ENCODE data around the gene AP5Z1.

AP5Z1 gene

GRCh38 chr7:4764402-4765007 is 10.9 kb upstream of the AP5Z1 start:
- in situ Hi-C loops (cut with MboI; ENCODE audit: low sequenced_read_pairs): loop anchor here (25.0 kb wide), 1 partner anchor 127 kb away; no protein-coding TSS in a partner anchor

DNA sequence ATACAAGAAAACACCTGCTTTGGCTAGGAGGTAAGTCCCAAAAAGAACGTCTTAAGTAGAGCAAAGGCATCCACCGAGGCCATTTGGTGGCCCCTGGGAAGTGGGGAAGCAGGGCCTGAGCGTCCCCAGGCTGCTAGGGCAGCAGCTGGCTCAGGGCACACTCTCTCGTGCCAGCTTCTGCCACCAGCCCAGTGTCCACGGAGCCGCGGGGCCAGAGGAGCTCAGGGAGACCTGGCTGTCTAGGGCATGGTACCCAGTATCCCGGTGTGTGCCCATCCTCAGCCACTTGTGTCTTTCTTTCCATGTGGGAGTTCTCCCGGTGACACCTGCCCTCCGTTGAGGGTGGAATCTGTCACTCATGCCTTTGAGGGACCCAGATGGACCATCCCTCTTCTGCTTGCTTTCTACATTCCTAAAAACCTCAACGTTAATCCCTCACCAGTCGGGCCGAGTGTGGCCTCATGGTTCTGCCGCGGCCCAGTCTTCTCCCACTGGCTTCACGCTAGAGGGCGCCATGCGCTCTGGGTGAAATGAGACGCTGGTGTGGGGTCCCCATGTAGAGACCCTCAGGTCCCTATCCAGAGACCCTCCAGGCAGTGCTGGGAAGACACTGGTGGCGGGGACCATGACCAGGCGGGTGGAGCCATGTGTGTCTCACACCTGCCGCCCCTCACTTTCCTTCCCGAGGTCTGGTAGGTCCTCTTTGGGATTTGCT is 9.5 kb upstream of the AP5Z1 start:
- in situ Hi-C loops (cut with MboI; ENCODE audit: low sequenced_read_pairs): loop anchor here (25.0 kb wide), 1 partner anchor 129 kb away; no protein-coding TSS in a partner anchor

DNA sequence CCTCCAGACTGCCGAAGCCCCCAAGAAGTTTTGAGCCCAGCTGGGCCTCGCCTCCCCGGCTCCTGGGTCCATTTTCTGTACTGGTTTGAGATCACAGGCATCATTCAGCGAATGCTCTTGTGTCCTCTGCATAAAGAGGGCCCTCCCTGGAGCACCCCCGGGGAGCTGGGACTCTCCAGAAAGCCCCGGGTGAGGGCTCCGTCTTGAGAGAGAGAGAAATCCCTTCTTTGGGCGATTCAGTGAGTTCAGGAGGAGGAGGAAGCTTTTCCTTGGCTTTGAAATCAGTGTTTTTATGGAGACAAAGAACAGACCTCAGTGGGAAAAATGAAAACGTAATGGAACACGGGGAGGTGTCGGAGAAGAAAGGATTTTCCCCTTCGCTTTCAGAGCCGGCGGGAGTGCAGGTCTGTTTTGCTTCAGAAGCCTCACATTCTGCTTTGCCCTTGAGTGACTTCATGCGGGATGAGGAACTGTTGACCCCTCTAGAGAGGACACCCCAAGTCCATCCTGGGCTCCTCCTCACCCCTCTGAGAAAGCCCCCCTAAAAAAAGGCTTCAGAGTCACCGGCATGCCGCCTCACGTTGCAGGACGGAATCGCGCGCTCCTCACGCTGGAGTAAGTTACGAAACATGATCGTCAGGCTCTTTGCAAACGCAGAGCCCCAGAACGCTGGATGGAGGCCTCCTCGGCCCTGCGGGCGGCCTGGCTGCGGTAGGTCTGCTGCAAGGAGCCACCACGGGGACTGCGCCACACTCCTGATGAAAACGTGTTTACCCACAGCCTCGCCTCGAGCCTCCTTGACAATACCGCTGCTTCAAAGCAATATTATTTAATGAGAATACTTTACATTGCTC is 8.5 kb upstream of the AP5Z1 start:
- in situ Hi-C loops (cut with MboI; ENCODE audit: low sequenced_read_pairs): loop anchor here (25.0 kb wide), 1 partner anchor 130 kb away; no protein-coding TSS in a partner anchor

DNA sequence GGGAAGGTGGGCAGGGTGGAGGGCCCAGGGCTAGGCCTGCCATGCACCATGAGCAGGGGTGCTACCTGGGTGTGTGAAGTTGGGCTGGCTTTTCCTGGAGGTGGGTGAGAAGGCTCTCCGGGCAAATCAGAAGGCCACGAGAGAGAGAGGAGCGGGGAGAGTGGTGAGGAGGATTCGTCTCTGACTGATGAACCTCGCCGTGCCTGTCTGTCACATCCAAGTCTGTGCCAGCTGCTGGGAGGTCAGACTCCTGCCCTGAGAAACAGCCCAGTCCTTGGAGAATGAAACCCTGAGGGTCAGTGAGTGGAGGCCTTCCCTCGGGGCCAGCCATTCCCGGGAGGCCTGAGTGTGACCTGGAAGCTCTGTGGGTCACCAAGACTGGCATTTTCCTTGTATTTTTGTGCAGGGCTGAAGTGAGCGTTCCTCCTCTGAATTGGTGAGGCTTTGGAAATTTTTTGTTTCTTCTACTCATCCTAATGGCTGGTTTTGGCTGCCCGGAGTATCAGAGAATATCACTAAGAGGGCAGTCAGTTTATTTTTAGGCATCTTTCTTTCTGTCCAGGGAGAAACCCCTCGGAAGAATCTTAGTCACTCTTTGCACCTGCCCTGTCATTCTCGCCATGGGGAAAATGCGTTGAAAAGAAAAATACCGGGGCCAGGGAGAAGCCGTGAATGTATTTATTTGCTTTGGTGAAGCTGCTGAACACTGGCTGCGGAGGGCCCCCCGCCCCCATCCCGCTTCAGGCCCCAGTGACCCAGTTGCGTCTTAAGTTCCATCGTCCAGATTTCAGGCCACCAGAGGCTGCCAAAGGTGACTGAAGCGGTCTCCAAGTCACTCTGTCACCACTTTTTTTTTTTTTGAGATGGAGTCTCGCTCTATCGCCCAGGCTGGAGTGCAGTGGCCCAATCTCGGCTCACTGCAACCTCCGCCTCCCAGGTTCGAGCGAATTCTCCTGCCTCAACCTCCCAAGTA is 6.5 kb upstream of the AP5Z1 start:
- in situ Hi-C loops (cut with MboI; ENCODE audit: low sequenced_read_pairs): loop anchor here (25.0 kb wide), 1 partner anchor 132 kb away; no protein-coding TSS in a partner anchor

DNA sequence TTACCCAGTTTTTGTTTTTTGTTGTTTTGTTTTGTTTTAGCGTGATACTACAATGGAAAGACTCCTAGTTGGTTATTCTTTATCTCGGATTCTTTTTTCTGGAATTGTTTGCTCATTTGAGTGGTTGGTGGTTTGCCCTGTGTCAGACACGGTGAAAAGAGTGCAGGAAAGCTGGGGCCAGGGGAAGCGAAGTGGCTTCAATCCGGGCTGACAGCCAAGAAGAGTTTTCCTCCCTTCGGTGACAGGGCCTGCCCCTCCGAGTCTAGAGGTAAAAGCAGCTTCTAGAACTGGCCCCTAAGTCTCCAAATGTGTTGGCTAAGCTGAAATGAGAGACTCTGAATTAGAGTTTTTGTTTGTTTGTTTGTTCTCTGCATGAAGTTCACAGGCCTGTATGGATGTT is 5.7 kb upstream of the AP5Z1 start:
- in situ Hi-C loops (cut with MboI; ENCODE audit: low sequenced_read_pairs): loop anchor here (25.0 kb wide), 1 partner anchor 132 kb away; no protein-coding TSS in a partner anchor

DNA sequence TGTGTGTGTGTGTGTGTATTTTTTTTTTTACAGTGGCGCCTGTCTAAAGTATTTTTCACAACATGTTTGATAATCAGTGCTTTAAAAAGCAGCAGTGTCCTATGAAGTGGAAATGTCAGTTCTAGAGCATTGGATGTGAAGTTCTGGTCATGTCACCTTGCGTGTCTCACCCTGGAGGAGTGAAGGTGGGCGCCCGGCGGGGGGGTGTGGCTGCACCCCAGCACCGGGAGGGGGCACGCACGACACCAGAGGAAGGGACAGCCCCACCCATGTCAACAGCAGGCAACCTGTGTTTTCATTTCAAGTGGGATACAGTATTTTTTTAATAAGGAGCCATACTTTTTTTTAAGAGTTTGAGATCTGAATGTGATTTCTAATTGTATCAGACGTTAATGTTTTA is 4.5 kb upstream of the AP5Z1 start:
- in situ Hi-C loops (cut with MboI; ENCODE audit: low sequenced_read_pairs): loop anchor here (25.0 kb wide), 1 partner anchor 134 kb away; no protein-coding TSS in a partner anchor

DNA sequence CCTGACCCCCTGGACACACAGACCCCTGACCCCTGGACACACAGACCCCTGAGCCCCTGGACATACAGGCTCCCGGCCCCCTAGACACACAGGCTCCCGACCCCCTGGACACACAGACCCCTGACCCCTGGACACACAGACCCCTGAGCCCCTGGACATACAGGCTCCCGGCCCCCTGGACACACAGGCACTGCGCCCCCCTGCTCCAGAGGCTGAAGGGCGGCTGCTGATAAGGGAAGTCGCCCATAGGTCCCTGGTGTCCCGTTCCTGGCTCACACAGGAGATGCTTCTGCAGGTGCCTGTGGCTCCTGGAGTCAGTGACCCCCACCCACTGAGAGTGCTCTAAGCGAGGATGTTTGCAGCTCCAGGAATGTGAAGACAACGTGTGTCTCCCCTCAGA is 3.7 kb upstream of the AP5Z1 start:
- in situ Hi-C loops (cut with MboI; ENCODE audit: low sequenced_read_pairs): loop anchor here (25.0 kb wide), 1 partner anchor 134 kb away; no protein-coding TSS in a partner anchor

DNA sequence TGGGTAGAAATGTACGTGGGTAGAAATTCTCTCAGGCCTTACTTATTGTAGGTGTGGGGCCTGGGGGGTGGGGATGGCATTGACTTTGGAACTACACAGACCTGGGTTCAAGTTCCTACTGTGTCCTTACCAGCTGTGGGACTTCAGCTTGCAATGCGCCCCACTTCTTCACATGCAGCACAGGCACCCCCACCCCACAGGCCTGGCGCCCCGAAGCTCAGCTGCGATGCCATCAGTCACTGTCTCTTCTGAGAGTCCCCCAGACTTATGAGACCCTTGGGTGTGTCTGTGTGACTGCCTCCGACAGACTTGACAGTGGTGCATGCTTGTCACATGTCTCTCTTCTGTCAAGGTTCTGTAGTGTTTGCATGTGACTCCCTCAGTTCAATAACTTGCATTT is 3.1 kb upstream of the AP5Z1 start:
- in situ Hi-C loops (cut with MboI; ENCODE audit: low sequenced_read_pairs): loop anchor here (25.0 kb wide), 1 partner anchor 135 kb away; no protein-coding TSS in a partner anchor

DNA sequence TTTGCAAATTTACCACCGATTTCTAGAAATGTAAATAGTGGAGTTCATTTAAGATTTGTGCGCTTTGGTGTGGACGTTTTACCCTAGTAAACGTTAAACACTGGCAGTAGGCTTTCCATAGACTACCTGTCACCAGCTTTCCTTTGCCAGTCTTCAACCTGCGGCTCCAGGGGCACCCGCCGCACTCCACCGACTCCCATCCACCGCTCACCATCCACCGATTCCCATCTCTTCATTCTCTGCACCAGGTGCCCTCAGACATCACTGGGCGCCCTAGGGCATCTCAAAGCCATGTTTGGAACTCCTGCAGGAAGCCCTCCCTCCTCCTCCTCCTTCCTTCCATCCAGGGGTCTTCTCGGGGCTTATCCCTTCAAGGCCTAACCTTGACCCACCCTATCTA is 1.4 kb upstream of the AP5Z1 start:
- in situ Hi-C loops (cut with MboI; ENCODE audit: low sequenced_read_pairs): loop anchor here (25.0 kb wide), 1 partner anchor 137 kb away; no protein-coding TSS in a partner anchor

- in situ Hi-C loops (cut with MboI; ENCODE audit: low sequenced_read_pairs): loop anchor here (25.0 kb wide), 1 partner anchor 137 kb away; no protein-coding TSS in a partner anchor
Observed at GRCh38 chr7:4774658-4775249, 669 bp upstream of the AP5Z1 start.

DNA sequence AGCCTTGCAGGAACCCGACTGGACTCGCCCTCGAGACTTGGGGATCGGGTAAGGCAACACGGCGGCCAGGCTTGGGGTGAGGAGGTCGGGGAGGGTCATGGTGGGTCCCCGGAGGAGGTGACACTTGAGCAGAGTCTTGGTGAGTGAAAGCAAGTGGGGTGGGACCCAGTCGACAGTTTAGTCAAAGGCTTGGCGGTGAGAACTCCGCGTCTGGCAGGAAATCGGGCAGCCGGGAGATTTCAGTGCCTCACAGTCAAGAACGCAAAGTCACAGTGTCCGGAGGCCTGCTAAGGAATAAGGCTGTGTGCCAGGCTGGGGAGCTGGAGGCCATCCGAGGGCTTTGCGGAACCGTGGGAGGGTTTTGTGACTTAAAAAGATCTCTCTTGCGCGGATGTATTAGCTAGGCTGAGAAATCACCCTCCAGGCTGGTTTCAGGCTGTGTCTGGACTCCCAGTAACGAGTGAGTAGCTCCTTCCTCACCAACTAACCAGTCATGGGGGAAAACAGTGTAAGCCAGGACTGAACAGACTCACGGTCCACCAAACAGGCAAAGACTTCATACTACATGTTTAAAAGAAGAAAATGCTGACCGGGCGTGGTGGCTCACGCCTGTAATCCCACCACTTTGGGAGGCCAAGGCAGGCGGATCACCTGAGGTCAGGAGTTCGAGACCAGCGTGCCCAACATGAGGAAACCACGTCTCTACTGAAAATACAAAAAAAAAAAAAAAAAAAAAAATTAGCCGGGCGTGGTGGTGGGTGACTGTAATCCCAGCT is 613 bp downstream of the AP5Z1 start:
- in situ Hi-C loops (cut with MboI; ENCODE audit: low sequenced_read_pairs): no loop called here

- in situ Hi-C loops (cut with MboI; ENCODE audit: low sequenced_read_pairs): no loop called here
Observed at GRCh38 chr7:4779118-4779517, 3.7 kb downstream of the AP5Z1 start.

GRCh38 chr7:4781366-4782069 is 6.1 kb downstream of the AP5Z1 start:
- in situ Hi-C loops (cut with MboI; ENCODE audit: low sequenced_read_pairs): no loop called here

DNA sequence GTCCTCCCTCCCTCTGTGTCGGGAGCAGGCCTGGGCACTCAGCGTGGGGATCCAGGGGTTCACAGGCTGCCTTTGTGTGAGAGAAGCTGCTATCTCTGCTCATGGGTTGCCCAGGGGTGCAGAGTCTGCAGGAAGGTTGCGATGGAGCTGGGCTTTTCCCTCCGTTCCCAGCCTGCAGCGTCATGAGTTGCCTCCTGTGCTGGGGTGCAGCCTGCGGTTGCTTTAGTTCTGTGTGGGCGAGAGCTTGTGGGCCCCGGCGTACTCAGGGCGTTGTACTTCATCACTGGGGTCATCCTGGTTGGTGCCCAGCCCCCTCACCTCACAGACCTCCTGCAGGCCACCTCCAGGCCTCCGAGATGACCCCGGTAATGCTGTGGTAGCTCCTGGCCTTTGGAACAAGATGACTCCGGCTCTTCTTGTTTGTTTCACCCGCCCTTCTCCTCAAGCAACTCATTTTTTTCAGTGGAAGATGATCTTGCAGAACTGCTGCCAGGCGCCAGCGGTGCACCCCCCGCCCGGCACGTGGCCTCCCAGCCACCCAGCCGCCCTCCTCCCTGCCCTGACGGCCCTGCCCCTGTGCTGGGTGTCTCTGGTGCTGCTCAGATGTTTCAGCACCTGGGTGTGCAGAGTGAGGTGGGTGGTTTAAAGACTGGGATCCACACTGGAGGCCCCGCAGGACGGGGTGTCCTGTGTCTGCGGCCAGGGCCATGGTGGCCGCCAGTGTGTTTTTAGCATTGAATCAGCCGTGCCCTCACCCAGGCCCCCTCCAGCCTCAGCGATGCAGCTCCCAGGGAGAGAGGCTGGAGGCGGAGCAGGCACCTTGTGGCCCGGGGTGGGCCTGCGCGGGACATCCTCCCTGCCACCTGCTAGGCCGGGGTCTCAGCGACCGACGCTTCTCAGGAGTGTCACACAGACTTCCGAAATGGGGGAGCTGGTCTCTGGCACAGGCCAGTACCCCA is 7.2 kb downstream of the AP5Z1 start:
- in situ Hi-C loops (cut with MboI; ENCODE audit: low sequenced_read_pairs): no loop called here

- in situ Hi-C loops (cut with MboI; ENCODE audit: low sequenced_read_pairs): no loop called here
Observed at GRCh38 chr7:4783292-4783652, 7.8 kb downstream of the AP5Z1 start.

DNA sequence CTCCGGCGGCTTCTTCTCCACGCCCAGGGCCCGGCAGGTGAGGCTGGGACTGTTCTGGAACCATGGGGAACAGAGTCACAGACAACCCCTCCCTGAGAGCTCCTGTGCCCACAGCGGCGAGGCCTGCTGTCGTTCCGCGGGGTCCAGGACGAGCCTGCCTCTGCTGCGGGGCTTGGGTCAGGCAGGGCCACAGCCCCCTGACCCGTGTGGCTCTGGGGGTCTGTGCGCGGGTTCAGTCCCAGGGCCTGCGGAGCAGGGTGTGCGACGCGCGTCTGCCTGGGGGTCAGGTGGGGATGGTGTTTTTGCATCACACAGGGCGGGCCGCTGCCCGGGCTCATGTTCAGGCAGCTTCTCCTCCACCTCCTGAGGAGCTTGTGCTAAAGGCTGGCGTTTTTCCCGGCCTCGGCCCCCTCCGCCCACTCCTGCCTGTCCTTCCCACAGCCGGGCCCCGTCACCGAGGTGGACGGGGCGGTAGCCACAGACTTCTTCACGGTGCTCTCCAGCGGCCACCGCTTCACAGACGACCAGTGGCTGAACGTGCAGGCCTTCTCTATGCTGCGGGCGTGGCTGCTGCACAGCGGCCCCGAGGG is 8.4 kb downstream of the AP5Z1 start:
- in situ Hi-C loops (cut with MboI; ENCODE audit: low sequenced_read_pairs): no loop called here

DNA sequence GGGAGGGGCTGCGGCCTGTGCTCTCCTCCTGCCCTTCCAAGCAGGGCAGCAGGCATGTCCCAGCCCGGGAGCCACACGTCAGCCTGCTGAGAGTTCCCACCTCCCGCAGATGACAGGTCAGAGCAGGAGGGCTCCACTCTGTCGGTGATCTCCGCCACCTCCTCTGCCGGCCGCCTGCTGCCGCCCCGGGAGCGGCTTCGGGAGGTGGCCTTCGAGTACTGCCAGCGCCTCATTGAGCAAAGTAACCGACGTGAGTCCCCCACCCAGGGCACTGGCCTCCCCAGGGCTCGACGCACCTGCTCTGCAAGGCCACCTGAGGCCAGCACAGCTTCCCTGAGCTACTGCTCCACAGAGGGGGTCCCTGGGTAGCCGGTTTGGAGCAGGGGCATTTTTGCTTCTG is 9.4 kb downstream of the AP5Z1 start:
- in situ Hi-C loops (cut with MboI; ENCODE audit: low sequenced_read_pairs): no loop called here
